Duodenal mucosa (tissue), 2 donors: Measurements from ENCODE around the gene SEC22A.

Experiments
- H3K27ac ChIP-seq: one replicate; pipeline ENCODE4 v1.7.0; 2013; ENCODE audit warnings: low read depth, low read length
- H3K27me3 ChIP-seq, 2 donors: one replicate each; pipeline ENCODE4 v1.7.0; 2013; ENCODE audit warnings: low read length in 2 of 2, control low read depth in 1 of 2; ENCODE audit not compliant: insufficient read depth in 2 of 2, control insufficient read depth in 1 of 2
- H3K36me3 ChIP-seq, 2 donors: one replicate each; pipeline ENCODE4 v1.7.0; 2013; ENCODE audit warnings: low read length in 2 of 2, control low read depth in 1 of 2; ENCODE audit not compliant: insufficient read depth in 2 of 2, control insufficient read depth in 1 of 2
- H3K4me1 ChIP-seq, 2 donors: one replicate each; pipeline ENCODE4 v1.7.0; 2013; ENCODE audit warnings: low read length in 2 of 2, control low read depth in 1 of 2; ENCODE audit not compliant: insufficient read depth in 2 of 2, control insufficient read depth in 1 of 2
- H3K4me3 ChIP-seq, 2 donors: one replicate each; pipeline ENCODE4 v1.7.0; 2013; ENCODE audit warnings: low read length in 2 of 2, low read depth in 1 of 2
- H3K9ac ChIP-seq, 2 donors: one replicate each; pipeline ENCODE4 v1.7.0; 2013; ENCODE audit warnings: low read length in 2 of 2, low read depth in 1 of 2
- H3K9me3 ChIP-seq, 2 donors: one replicate each; pipeline ENCODE4 v1.7.0; 2013; ENCODE audit warnings: low read length in 2 of 2, control low read depth in 1 of 2; ENCODE audit not compliant: control insufficient read depth in 1 of 2

Gene SEC22A

DNA sequence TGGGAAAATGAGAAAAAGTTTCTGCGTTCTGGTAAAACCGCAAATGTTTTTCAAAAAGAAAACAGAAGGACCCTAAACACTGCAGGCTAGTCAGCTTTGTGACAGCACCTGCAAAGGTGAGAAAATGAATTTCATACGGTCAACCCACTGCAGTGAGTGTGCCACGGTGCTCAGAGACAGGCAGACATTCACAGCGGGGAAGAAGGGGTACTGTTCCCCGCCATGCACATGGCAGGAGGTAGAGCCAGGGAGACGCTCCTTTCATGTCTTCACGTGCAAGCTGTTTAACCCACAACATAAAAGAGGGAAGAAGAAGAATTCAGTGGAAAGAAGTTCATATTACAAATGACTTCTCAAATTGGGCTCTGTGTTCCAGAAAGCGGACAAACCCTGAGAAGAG is 109.5 kb downstream of the SEC22A start:
- Histone ChIP-seq H3K4me3 (no peak overlapping the region), H3K36me3 (no peaks in the 10 kb centered on the region), H3K27ac (no peak overlapping the region), H3K27me3 (no peaks in the 10 kb centered on the region), H3K9ac (no peak overlapping the region), H3K9me3 (no peaks in the 10 kb centered on the region), H3K4me1 (no peaks in the 10 kb centered on the region)

DNA sequence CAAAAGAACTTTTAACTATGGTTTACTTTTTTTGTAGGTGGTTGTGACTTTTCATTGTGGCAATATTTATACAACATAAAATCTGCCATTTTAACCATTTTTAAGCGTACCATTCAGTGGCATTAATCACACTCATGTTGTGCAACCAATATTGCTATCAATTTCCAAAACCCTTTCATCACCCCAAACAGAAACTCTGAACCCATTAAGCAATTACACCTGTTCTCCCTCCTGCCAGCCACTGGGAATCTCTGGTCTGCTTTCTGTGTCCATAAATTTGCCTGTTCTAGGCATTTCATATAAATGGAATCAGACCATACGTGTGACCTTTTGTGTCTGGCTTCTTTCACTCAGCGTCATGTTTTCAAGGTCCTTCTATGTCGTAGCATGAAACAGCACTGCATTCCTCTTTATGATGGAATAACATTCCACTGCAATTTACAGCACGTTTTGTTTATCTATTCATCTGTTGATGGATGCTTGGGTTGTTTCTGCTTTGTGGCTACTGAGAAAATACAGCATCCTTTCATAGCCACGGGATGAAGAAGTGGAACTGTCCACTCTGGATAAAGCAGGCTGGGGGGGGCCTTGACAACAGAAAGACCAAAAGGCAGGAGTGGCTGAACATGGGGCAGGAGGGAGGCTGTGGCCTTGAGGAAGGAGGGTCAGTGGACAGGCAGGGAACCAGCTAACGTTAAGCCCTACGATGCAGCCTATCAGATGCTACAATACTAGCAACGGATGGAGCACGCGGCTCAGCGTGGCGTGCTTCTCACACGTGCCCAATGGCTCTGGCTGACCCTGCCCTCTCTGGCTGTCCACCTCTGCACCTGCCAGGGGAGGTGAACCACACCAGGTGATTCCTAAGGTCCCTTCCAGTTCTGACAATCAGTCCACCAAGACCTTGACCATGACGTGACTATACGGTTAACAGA is 110.9 kb downstream of the SEC22A start:
- Histone ChIP-seq H3K36me3 (no peaks in the 10 kb centered on the region), H3K27ac (no peak overlapping the region)

DNA sequence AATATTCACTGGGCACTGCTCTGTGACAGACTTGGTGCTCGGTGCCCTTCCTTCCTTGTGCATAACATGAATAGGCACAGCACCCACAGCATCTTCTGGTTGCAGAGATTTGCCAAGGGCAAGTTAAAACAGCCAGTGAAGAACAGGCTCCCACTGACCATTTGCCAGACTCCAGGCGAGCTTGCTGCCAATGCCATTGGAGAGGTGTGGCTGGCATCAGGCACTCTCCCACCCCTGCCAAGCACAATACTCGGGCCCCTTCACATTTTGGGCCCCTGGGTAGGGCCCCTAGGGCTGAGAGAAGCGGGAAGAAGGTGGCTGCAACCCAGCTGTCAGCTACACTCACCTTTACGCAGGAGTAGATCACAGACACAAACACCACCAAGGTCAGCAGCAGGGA is 112.1 kb downstream of the SEC22A start:
- no peaks in the 10 kb centered on the region for H3K27me3 ChIP-seq
- no peak overlapping the region for H3K9ac ChIP-seq
- H3K4me1 ChIP-seq, result no peaks in the 10 kb centered on the region
- no peak overlapping the region for H3K27ac ChIP-seq
- no peak overlapping the region for H3K4me3 ChIP-seq
- no peaks in the 10 kb centered on the region for H3K36me3 ChIP-seq
- H3K9me3 ChIP-seq, result no peaks in the 10 kb centered on the region

More for the DNA sequence above, 110.9 kb downstream of the SEC22A start:
- no peaks in the 10 kb centered on the region for H3K27me3 ChIP-seq
- H3K4me3 ChIP-seq, result no peak overlapping the region
- no peak overlapping the region for H3K9ac ChIP-seq
- H3K9me3 ChIP-seq, result no peaks in the 10 kb centered on the region
- no peaks in the 10 kb centered on the region for H3K4me1 ChIP-seq

DNA sequence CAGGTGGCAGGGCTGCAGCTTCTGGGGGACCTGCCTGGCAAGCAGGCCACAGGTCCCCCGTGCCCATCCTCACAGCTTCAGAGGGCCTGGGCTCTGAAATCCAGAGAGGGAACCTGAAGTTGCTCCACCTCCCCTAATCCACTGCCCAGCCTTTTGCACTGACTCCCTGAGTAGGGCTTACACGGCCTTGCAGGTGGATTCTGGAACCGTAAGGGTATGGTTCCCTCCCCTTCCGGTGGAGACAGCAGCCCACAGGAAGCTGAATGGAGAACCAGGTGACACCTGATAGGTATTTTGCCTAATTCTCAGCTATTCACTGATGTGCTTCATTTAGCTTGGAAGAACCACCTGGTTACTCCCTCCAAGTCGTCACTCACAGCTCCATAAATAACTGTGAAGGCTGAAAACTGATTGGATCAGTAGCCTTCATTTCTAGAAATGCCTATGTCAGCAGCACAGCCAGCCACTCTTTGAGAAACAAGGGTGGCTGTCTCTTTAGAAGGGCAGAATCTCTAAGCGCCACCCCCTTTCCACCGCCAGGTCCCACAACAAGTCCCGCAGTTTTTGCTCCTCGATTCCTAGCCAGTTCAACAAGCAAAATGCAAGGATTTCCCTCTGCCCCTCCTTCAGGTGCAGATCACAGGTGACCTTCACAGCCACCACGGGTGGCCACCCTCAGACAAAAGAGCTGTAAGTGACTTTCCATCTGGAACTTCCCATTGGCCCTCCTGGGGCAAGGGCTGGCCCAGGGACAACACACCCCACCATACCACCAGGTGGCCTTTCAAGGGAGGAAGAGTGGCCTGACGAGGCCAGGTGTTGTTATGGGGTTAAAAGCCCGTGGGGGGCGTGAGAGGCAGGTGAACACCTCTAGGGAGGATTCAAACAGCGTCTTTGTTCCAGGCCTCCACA is 112.9 kb downstream of the SEC22A start:
- Histone ChIP-seq H3K9ac (no peak overlapping the region), H3K27me3 (no peaks in the 10 kb centered on the region), H3K36me3 (no peaks in the 10 kb centered on the region), H3K4me1 (no peaks in the 10 kb centered on the region), H3K4me3 (no peak overlapping the region), H3K9me3 (no peaks in the 10 kb centered on the region), H3K27ac (no peak overlapping the region)

DNA sequence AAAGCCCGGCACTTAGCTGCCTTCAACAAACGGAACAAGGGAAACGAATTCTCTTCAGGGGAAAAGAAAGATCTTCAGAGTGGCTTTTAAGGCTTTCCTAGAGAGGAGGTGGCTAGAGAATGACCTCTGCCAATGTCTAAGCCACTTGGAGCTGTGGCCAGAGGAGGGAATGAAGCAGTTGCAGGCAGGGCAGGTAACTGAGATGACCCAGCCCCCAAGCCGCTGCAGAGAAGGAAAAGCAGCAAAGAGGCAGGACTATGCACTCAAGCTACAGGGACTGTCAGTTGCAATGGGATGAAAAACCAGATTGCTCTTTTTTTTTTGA is 113.5 kb downstream of the SEC22A start:
- Histone ChIP-seq H3K4me3 (no peak overlapping the region), H3K27me3 (no peaks in the 10 kb centered on the region), H3K36me3 (no peaks in the 10 kb centered on the region), H3K4me1 (no peaks in the 10 kb centered on the region), H3K9ac (no peak overlapping the region), H3K9me3 (no peaks in the 10 kb centered on the region), H3K27ac (no peak overlapping the region)

DNA sequence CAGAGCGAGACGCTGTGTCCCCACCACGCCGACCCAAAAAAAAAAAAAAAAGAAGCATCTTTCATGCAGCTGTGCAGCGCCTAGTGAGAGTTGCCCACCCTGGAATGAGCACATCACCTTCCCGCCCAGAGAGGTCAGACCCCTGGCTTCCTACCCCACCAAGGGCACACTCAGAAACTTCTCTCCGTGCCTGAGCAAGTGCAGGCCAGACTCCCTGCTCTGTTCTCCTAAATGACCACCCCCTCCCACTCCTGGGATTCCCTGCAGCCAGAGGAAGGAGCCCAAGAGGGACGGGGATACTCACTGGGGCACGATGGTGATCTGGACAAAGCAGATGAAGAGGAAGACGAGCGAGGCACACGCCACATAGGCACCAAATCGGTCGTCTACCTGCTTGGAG is 116.0 kb downstream of the SEC22A start:
- Histone ChIP-seq H3K36me3 (no peaks in the 10 kb centered on the region), H3K4me1 (no peaks in the 10 kb centered on the region), H3K27ac (no peak overlapping the region), H3K27me3 (peaks cover 0 to 4% of the 10 kb centered on the region in 2 donors), H3K4me3 (no peak overlapping the region), H3K9ac (no peak overlapping the region), H3K9me3 (no peaks in the 10 kb centered on the region)

DNA sequence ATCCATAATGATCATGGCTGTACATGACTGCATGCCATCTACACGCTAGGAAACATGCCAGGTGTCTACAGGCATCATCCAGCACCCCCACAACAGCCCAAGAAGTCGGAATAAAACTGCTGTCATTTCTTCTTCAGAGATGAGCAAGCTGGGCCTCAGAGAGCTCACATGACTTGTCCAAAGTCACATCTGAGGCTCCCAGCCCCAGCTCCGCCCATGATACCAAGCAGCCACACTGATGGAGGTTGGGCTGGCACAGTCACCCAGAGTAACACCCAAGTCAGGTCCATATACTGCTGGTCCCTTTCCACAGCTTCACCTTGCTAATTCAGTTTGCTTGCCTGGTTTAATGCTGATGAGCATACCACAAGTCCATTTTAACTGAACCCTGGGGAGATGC is 116.6 kb downstream of the SEC22A start:
- no peak overlapping the region for H3K9ac ChIP-seq
- no peak overlapping the region for H3K4me3 ChIP-seq
- peaks cover 0 to 4% of the 10 kb centered on the region in 2 donors for H3K27me3 ChIP-seq
- no peaks in the 10 kb centered on the region for H3K4me1 ChIP-seq
- no peaks in the 10 kb centered on the region for H3K36me3 ChIP-seq
- H3K27ac ChIP-seq, result no peak overlapping the region
- H3K9me3 ChIP-seq, result no peaks in the 10 kb centered on the region

DNA sequence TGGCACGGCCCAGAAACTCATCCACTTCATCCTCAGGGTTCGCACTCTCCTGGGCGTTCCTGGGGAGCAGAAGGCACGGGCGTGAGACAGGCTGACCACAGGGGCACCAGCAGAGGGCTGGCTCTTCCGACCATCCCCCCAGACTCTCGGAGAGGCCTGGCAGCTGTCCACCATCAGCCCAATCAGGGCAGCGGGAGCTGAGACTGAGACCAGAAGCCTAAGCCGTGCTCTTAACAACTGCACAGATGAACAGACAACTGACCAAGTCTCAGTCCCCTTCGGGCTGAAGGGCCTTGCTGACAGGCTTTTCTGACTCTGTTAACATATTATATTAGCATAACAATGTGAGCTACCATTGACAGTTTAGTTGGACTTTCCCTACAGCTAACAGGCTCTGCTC is 118.0 kb downstream of the SEC22A start:
- no peaks in the 10 kb centered on the region for H3K9me3 ChIP-seq
- H3K36me3 ChIP-seq, result no peaks in the 10 kb centered on the region
- H3K4me1 ChIP-seq, result no peaks in the 10 kb centered on the region
- peaks cover 0 to 4% of the 10 kb centered on the region in 2 donors for H3K27me3 ChIP-seq
- H3K9ac ChIP-seq, result no peak overlapping the region
- no peak overlapping the region for H3K4me3 ChIP-seq
- no peak overlapping the region for H3K27ac ChIP-seq

DNA sequence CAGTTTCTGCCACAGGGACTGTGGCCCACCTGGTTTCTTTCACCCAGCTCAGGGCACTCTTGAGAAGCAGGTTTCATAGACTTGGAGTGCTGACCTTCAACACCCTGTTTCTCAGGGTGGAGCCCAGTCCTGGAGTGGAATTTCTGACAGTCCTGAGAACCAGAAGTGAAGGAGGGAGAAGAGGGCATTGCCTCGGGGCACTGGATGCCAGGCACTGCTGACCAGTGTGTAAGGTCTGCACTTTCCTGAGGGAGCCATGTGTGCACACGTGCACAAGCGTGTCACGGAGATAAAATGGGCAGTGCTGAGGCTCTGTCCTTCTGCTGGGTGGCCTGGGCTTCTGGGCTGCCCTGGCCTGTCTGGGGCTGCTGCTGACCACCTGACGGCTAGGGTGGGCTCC is 118.5 kb downstream of the SEC22A start:
- Histone ChIP-seq H3K36me3 (no peaks in the 10 kb centered on the region), H3K9me3 (no peaks in the 10 kb centered on the region), H3K9ac (no peak overlapping the region), H3K4me1 (no peaks in the 10 kb centered on the region), H3K27ac (no peak overlapping the region), H3K27me3 (peaks cover 0 to 4% of the 10 kb centered on the region in 2 donors), H3K4me3 (no peak overlapping the region)

DNA sequence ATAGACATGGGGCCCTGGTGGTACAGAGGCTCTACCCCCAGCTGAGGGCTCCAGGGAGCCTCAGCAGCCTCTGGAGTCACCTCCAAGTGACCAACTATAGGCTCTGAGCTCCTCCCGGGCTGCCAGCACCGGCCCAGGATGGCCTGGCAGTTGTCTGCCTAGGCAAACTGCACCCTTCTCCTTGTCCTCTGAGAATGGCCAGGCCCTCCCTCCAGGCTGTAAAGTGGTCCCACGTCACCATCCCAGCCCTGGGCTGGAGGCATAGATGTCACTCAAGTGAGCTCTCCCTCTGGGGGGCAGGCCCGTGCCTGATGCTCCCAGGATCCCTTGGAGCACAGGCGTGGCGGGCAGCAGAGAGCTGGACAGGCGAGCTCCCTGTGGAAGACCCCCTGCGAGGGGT is 120.1 kb downstream of the SEC22A start:
- no peak overlapping the region for H3K9ac ChIP-seq
- no peak overlapping the region for H3K4me3 ChIP-seq
- H3K4me1 ChIP-seq, result no peaks in the 10 kb centered on the region
- H3K9me3 ChIP-seq, result no peaks in the 10 kb centered on the region
- no peak overlapping the region for H3K27ac ChIP-seq
- peaks cover 0 to 4% of the 10 kb centered on the region in 2 donors for H3K27me3 ChIP-seq
- H3K36me3 ChIP-seq, result no peaks in the 10 kb centered on the region
